Endothelial cell of umbilical vein (primary cell): Measurements from ENCODE around the gene IRS4. TPM values are rescaled to one million over a fixed set of nuclear protein-coding genes. Genes with fewer than 3 reads are reported as not detected.

Source experiments
- BruUV-seq: library from RNA; stranded (reverse); fragments of 400-500 nt; replicated peaks from 2 replicates; lab custom pipeline; 2021; lab: Mats Ljungman, UMichigan
- CTCF ChIA-PET: fragments of 300-600, 350-600 bp; sonication (Branson Sonifier 250); formaldehyde crosslinking; loops from one replicate; lab custom pipeline; 2021; ENCODE audit warnings: antibody characterized with exemption, inconsistent platforms; lab: Charles Lee
- POLR2A ChIA-PET: fragments of 300-600, 350-600 bp; sonication (Branson Sonifier 250); formaldehyde crosslinking; loops from one replicate; lab custom pipeline; 2021; ENCODE audit warnings: antibody characterized with exemption, inconsistent platforms; lab: Charles Lee
- DNase-seq: peaks from one replicate; pipeline ENCODE4 v3.0.0-alpha.2; 2011; ENCODE audit warnings: low read depth, low spot score
- FAIRE-seq: peaks from 2 replicates; lab custom pipeline; 2011; peaks lifted over from hg19 to GRCh38; lab: Jason Lieb, UNC
- H2AFZ ChIP-seq: 2 replicates; pipeline ENCODE4 v1.6.0; 2012; ENCODE audit warnings: low read depth, low read length, control low read depth, inconsistent platforms
- H3K27ac ChIP-seq: 2 replicates; pipeline ENCODE4 v1.5.1; 2011; ENCODE audit warnings: low read depth, mild to moderate bottlenecking, control low read depth, low read length, moderate library complexity; ENCODE audit not compliant: insufficient read depth
- H3K27me3 ChIP-seq, 2 experiments: 2 replicates each; pipeline versions ENCODE4 v1.6.0 to v1.6.1; 2011; ENCODE audit warnings: low read length in 2 of 2, mixed read lengths in 1 of 2; ENCODE audit not compliant: control insufficient read depth in 2 of 2, insufficient read depth in 2 of 2
- H3K36me3 ChIP-seq, 2 experiments: 2 replicates in 1 of 2; 3 replicates in 1 of 2; pipeline ENCODE4 v1.5.1; 2011; ENCODE audit warnings: low read length in 2 of 2, mild to moderate bottlenecking in 1 of 2, moderate library complexity in 1 of 2; ENCODE audit not compliant: control insufficient read depth in 2 of 2, insufficient read depth in 2 of 2; ENCODE audit errors: extremely low read depth in 1 of 2
- H3K4me1 ChIP-seq: 3 replicates; pipeline ENCODE4 v1.5.1; 2011; ENCODE audit warnings: mild to moderate bottlenecking, low read length; ENCODE audit not compliant: control insufficient read depth, insufficient read depth; ENCODE audit errors: extremely low read depth
- H3K4me2 ChIP-seq: 2 replicates; pipeline ENCODE4 v1.6.1; 2011; ENCODE audit warnings: low read length, control low read depth, mixed read lengths; ENCODE audit not compliant: insufficient read depth
- H3K4me3 ChIP-seq, 3 experiments: fragments of 200-600 bp in 1 of 3; sonication (generic), shearing (Covaris generic) in 1 of 3; replicated peaks in 1 of 3; 2 replicates each; pipeline ENCODE4 v1.5.1; 2011 to 2016; ENCODE audit warnings: control low read depth in 3 of 3, low read length in 3 of 3, mild to moderate bottlenecking in 2 of 3, inconsistent platforms in 1 of 3, low read depth in 1 of 3, moderate library complexity in 1 of 3; ENCODE audit not compliant: insufficient read depth in 1 of 3
- H3K79me2 ChIP-seq: 2 replicates; pipeline ENCODE4 v1.6.0; 2012; ENCODE audit warnings: low read length, inconsistent platforms; ENCODE audit not compliant: control insufficient read depth, insufficient read depth
- H3K9ac ChIP-seq: replicated peaks from 2 replicates; pipeline ENCODE3; 2011; ENCODE audit warnings: low read length, control low read depth; ENCODE audit not compliant: insufficient read depth; ENCODE audit errors: extremely low read depth
- H3K9me1 ChIP-seq: replicated peaks from 3 replicates; pipeline ENCODE4 v1.6.0; 2011; ENCODE audit warnings: mild to moderate bottlenecking, low read length; ENCODE audit not compliant: control insufficient read depth, insufficient read depth; ENCODE audit errors: extremely low read depth
- H3K9me3 ChIP-seq: replicated peaks from 2 replicates; pipeline ENCODE4 v1.5.1; 2012; ENCODE audit warnings: low read length, inconsistent platforms; ENCODE audit not compliant: control insufficient read depth, insufficient read depth
- H4K20me1 ChIP-seq: replicated peaks from 2 replicates; pipeline ENCODE3; 2011; ENCODE audit warnings: mild to moderate bottlenecking, low read length; ENCODE audit not compliant: control insufficient read depth, insufficient read depth; ENCODE audit errors: extremely low read depth
- CTCF ChIP-seq, 2 donors: IDR thresholded peaks; 1 replicate in 1 of 2; 2 replicates in 1 of 2; pipeline ENCODE4 v1.5.1; 2011; ENCODE audit warnings: low read length in 2 of 2, mild to moderate bottlenecking in 2 of 2, moderate library complexity in 2 of 2, control low read depth in 1 of 2, inconsistent platforms in 1 of 2, low read depth in 1 of 2; ENCODE audit not compliant: insufficient read depth in 1 of 2; ENCODE audit errors: extremely low read depth in 1 of 2
- EZH2 ChIP-seq: IDR thresholded peaks from 2 replicates; pipeline ENCODE4 v1.6.1; 2012; ENCODE audit warnings: borderline replicate concordance, low read depth, mild to moderate bottlenecking, moderate library complexity, low read length, inconsistent platforms; ENCODE audit not compliant: severe bottlenecking
- FOS ChIP-seq: IDR thresholded peaks from 2 replicates; pipeline ENCODE4 v1.6.1; 2011; ENCODE audit warnings: mild to moderate bottlenecking, low read length, moderate library complexity, borderline replicate concordance; ENCODE audit not compliant: insufficient read depth
- GATA2 ChIP-seq: IDR thresholded peaks from 2 replicates; pipeline ENCODE4 v1.7.0; 2011; ENCODE audit warnings: low read depth, mild to moderate bottlenecking, moderate library complexity, mixed read lengths, low read length; ENCODE audit not compliant: insufficient read length, insufficient read depth
- JUN ChIP-seq: IDR thresholded peaks from 2 replicates; pipeline ENCODE4 v1.6.1; 2011; ENCODE audit warnings: borderline replicate concordance, low read depth; ENCODE audit not compliant: insufficient read length, insufficient read depth
- MAX ChIP-seq: IDR thresholded peaks from 2 replicates; pipeline ENCODE4 v1.6.1; 2011; ENCODE audit not compliant: insufficient read depth, insufficient read length
- MYC ChIP-seq: IDR thresholded peaks from one replicate; pipeline ENCODE4 v1.6.1; 2011; ENCODE audit warnings: mild to moderate bottlenecking, low read depth, low read length
- POLR2A ChIP-seq: IDR thresholded peaks from 2 replicates; pipeline ENCODE4 v1.6.1; 2012; ENCODE audit warnings: low read depth, mild to moderate bottlenecking, control low read depth, low read length
- POLR2AphosphoS5 ChIP-seq: IDR thresholded peaks from 2 replicates; pipeline ENCODE4 v1.6.1; 2012; ENCODE audit warnings: low read depth, mild to moderate bottlenecking, control low read depth, low read length, moderate library complexity; ENCODE audit not compliant: insufficient read depth
- dilution Hi-C: fragments of 300-500 bp; cut with MboI; formaldehyde crosslinking; loops from one replicate; pipeline ENCODE4 v1.15.0; 2019; ENCODE audit warnings: low sequenced_read_pairs; ENCODE audit not compliant: extremely low pct_ligation_motif_present
- intact Hi-C: fragments of 100-400 bp; cut with micrococcal nuclease; formaldehyde crosslinking; loops from one replicate; pipeline ENCODE4 v1.10.0; 2022
- polyA plus RNA-seq, 4 experiments: library from polyadenylated mRNA; depleted of rRNA in 3 of 4; stranded (reverse) in 3 of 4; unstranded in 1 of 4; fragments of >200 nt; gene quantifications; 2 replicates each; pipeline versions ENCODE4 v1.2.1 to v1.2.3, GENCODE V29; 2011 to 2012; ENCODE audit warnings: missing spikeins in 1 of 4
- total RNA-seq: library from RNA; stranded (reverse); gene quantifications from 2 replicates; pipeline ENCODE4 v1.2.3, GENCODE V29; 2021

Gene IRS4
- total and polyA plus RNA-seq, 2 donors (not counting 3 experiments of a cell fraction or from before 2014, with no cell fraction given): 0.03 TPM; not detected in 1

- no peaks in the 10 kb centered on the region for H3K9me3 ChIP-seq
- H3K4me1 ChIP-seq: no peaks in the 10 kb centered on the region
- no peak overlapping the region for H3K4me3 ChIP-seq
- FAIRE-seq (no peak), DNase-seq (no peak)
- no peaks in the 10 kb centered on the region for H3K79me2 ChIP-seq
- intact Hi-C loops (no loop called here), dilution Hi-C loops (no loop called here)
- H3K9ac ChIP-seq: no peak overlapping the region
- no peak for TF ChIP-seq JUN
- TF ChIP-seq GATA2: no peak
- TF ChIP-seq FOS: no peak
- no peak for TF ChIP-seq MYC
- no peak for TF ChIP-seq CTCF (IDR thresholded peaks at IDR 0.05; ENCODE audit: extremely low read depth in 1 of 2, insufficient read depth in 1 of 2, low read depth in 1 of 2, low read length in 2 of 2)
- no peak for TF ChIP-seq MAX
- no peak for TF ChIP-seq EZH2
- no peak for TF ChIP-seq POLR2AphosphoS5
- no peak for TF ChIP-seq POLR2A
- no peak overlapping the region for H3K27ac ChIP-seq
- H2AFZ ChIP-seq: no peak overlapping the region
- no peak overlapping the region for H3K4me2 ChIP-seq
- peaks cover 8 to 22% of the 10 kb centered on the region in 2 experiments for H3K27me3 ChIP-seq
- H3K36me3 ChIP-seq: no peaks in the 10 kb centered on the region
- H4K20me1 ChIP-seq: no peaks in the 10 kb centered on the region
- ChIA-PET POLR2A (no interaction called here), CTCF (no interaction called here)
- H3K9me1 ChIP-seq: no peaks in the 10 kb centered on the region
- BruUV-seq: no TSS peak
These were observed 9.6 kb downstream of the IRS4 start for GRCh38 chrX:108726748-108727147.
